ENCODE data around the gene ZRANB2. TPM values are rescaled to one million over a fixed set of nuclear protein-coding genes. Genes with fewer than 3 reads are reported as not detected.

Gene ZRANB2
- polyA plus RNA-seq, 3 donors, result 21.3 to 42.1 (median 22.9) TPM

DNA sequence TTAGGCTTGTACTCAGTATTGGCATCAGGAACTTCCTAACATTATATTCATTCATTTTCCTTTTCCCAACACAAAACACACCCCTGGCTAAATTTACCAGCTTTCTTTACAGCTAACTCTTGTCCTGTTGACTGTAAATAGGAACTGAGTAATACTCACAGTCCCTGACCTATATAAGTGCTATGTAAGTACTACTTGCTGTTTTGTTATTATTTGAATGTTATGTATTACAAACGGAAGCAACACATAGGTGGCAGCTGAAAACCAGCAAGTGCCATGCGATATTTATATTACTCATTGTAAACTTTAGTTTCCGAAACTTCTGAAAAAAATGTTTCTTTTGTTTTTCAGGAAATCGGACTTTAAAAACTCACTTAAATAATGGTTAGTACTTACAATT is 54.7 kb downstream of the ZRANB2 start:
- H3K4me3 Mint-ChIP-seq, result no peak overlapping the region
- no peaks in the 10 kb centered on the region for H3K36me3 ChIP-seq (replicated peaks in 1 of 2; ENCODE audit: control insufficient read depth in 1 of 2, insufficient read depth in 2 of 2, low read length in 2 of 2)
- peaks cover 1 to 2% (median 1%) of the 10 kb centered on the region in 3 donors for H3K27me3 Mint-ChIP-seq (ENCODE audit: low read depth in 3 of 3)
- no CpG with 5 or more reads among the region's 4 CpGs for WGBS (ENCODE audit: insufficient coverage)
- peaks cover 0 to 2% of the 10 kb centered on the region in 2 donors for H3K27me3 ChIP-seq (ENCODE audit: control insufficient read depth in 2 of 2, insufficient read depth in 2 of 2, low read length in 2 of 2)
- DNase-seq, result no peak
- no peak overlapping the region for H2AFZ ChIP-seq (ENCODE audit: insufficient read depth, low read depth, low read length, poor library complexity, severe bottlenecking)
- H3K4me3 ChIP-seq (replicated peaks in 1 of 3; ENCODE audit: low read depth in 2 of 3, low read length in 3 of 3), result no peak overlapping the region
- no peak overlapping the region for H3K9ac ChIP-seq (ENCODE audit: insufficient read depth, low read length, poor library complexity, severe bottlenecking)
- no peaks in the 10 kb centered on the region for H4K20me1 ChIP-seq (ENCODE audit: insufficient read depth, low read length)
- intact Hi-C loops (cut with micrococcal nuclease), result no loop called here
- peaks cover 4% of the 10 kb centered on the region for H3K4me1 Mint-ChIP-seq
- H3K36me3 Mint-ChIP-seq, result no peaks in the 10 kb centered on the region
- H3K4me2 ChIP-seq (replicated peaks; ENCODE audit: extremely low read depth, low read length, poor library complexity, severe bottlenecking), result no peak overlapping the region
- H3K9me3 Mint-ChIP-seq, result peaks cover 0 to 2% (median 0%) of the 10 kb centered on the region in 7 donors
- H3K9me3 ChIP-seq (replicated peaks in 1 of 2; ENCODE audit: control insufficient read depth in 1 of 2, insufficient read depth in 1 of 2, low read length in 2 of 2), result no peaks in the 10 kb centered on the region
- no peaks in the 10 kb centered on the region for H3K79me2 ChIP-seq (ENCODE audit: insufficient read depth, low read length)
- no peaks in the 10 kb centered on the region for H3K4me1 ChIP-seq (ENCODE audit: control insufficient read depth in 1 of 2, insufficient read depth in 2 of 2, low read length in 2 of 2)
- TF ChIP-seq, protein P1, sequence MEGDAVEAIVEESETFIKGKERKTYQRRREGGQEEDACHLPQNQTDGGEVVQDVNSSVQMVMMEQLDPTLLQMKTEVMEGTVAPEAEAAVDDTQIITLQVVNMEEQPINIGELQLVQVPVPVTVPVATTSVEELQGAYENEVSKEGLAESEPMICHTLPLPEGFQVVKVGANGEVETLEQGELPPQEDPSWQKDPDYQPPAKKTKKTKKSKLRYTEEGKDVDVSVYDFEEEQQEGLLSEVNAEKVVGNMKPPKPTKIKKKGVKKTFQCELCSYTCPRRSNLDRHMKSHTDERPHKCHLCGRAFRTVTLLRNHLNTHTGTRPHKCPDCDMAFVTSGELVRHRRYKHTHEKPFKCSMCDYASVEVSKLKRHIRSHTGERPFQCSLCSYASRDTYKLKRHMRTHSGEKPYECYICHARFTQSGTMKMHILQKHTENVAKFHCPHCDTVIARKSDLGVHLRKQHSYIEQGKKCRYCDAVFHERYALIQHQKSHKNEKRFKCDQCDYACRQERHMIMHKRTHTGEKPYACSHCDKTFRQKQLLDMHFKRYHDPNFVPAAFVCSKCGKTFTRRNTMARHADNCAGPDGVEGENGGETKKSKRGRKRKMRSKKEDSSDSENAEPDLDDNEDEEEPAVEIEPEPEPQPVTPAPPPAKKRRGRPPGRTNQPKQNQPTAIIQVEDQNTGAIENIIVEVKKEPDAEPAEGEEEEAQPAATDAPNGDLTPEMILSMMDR (IDR thresholded peaks at IDR 0.05), result no peak
- no peak overlapping the region for H3K27ac ChIP-seq (ENCODE audit: low read depth in 1 of 2, low read length in 2 of 2)
- no peak overlapping the region for H3K27ac Mint-ChIP-seq

DNA sequence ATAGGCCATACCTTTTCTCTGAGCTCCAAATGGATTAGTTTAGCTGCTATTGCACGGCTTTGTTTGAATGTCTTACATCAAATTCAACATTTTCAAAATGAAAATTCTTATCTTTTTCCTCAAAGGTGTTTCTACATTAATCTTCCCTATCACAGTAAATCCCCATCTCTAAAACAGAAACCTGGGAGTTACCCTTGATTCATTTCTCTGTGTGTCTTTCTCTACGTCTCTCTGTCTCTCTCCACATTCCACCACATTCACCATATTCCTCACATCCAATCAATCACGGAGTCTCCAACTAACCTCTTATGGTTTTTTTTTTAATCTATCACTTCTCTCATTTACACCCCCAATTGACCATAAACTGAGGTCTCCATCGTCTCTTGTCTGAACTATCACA is 57.3 kb downstream of the ZRANB2 start:
- Histone ChIP-seq H3K4me1 (ENCODE audit: control insufficient read depth in 1 of 2, insufficient read depth in 2 of 2, low read length in 2 of 2) (no peaks in the 10 kb centered on the region), H3K27ac (ENCODE audit: low read depth in 1 of 2, low read length in 2 of 2) (no peak overlapping the region), H4K20me1 (ENCODE audit: insufficient read depth, low read length) (no peaks in the 10 kb centered on the region), H2AFZ (ENCODE audit: insufficient read depth, low read depth, low read length, poor library complexity, severe bottlenecking) (no peak overlapping the region), H3K36me3 (replicated peaks in 1 of 2; ENCODE audit: control insufficient read depth in 1 of 2, insufficient read depth in 2 of 2, low read length in 2 of 2) (no peaks in the 10 kb centered on the region), H3K27me3 (ENCODE audit: control insufficient read depth in 2 of 2, insufficient read depth in 2 of 2, low read length in 2 of 2) (peaks cover 0 to 2% of the 10 kb centered on the region in 2 donors), H3K79me2 (ENCODE audit: insufficient read depth, low read length) (no peaks in the 10 kb centered on the region), H3K9ac (ENCODE audit: insufficient read depth, low read length, poor library complexity, severe bottlenecking) (no peak overlapping the region), H3K9me3 (replicated peaks in 1 of 2; ENCODE audit: control insufficient read depth in 1 of 2, insufficient read depth in 1 of 2, low read length in 2 of 2) (no peaks in the 10 kb centered on the region), H3K4me3 (replicated peaks in 1 of 3; ENCODE audit: low read depth in 2 of 3, low read length in 3 of 3) (no peak overlapping the region), H3K4me2 (replicated peaks; ENCODE audit: extremely low read depth, low read length, poor library complexity, severe bottlenecking) (no peak overlapping the region)
- Mint-ChIP-seq H3K27me3 (ENCODE audit: low read depth in 3 of 3) (peaks cover 0 to 1% (median 0%) of the 10 kb centered on the region in 3 donors), H3K36me3 (no peaks in the 10 kb centered on the region), H3K27ac (no peak overlapping the region), H3K9me3 (peaks cover 0 to 2% (median 0%) of the 10 kb centered on the region in 7 donors), H3K4me1 (peaks cover 4% of the 10 kb centered on the region), H3K4me3 (no peak overlapping the region)
- intact Hi-C loops (cut with micrococcal nuclease), result no loop called here
- TF ChIP-seq, protein P1 (IDR thresholded peaks at IDR 0.05), result no peak
- no peak for DNase-seq
- WGBS (ENCODE audit: insufficient coverage), result 89% methylated on average over 2 of the region's 4 CpGs
